H9 (cell line): Measurements from ENCODE around the gene RPS6KA1. TPM values are rescaled to one million over a fixed set of nuclear protein-coding genes. Genes with fewer than 3 reads are reported as not detected.
A peak's percentile ranks its signal among the peaks of the same experiment; 100 is the strongest.

Source experiments
- DNase-seq: peaks from one replicate; pipeline ENCODE4 v3.0.0-alpha.2; 2017
- H2AFZ ChIP-seq: one replicate; pipeline ENCODE4 v1.6.1; 2013; ENCODE audit warnings: mild to moderate bottlenecking, low read length, control low read depth, moderate library complexity
- H2AK5ac ChIP-seq: 2 replicates; pipeline ENCODE4 v1.6.1; 2013; ENCODE audit warnings: low read length, control low read depth, mixed read lengths; ENCODE audit not compliant: insufficient read length
- H2BK120ac ChIP-seq: one replicate; pipeline ENCODE4 v1.6.1; 2013; ENCODE audit warnings: low read depth, mild to moderate bottlenecking, low read length, control low read depth, inconsistent platforms; ENCODE audit not compliant: poor library complexity, severe bottlenecking
- H2BK12ac ChIP-seq: 2 replicates; pipeline ENCODE4 v1.6.1; 2013; ENCODE audit warnings: low read length, control low read depth, mixed read lengths, low read depth; ENCODE audit not compliant: insufficient read length
- H2BK15ac ChIP-seq: 2 replicates; pipeline ENCODE4 v1.6.1; 2013; ENCODE audit warnings: low read depth, low read length, control low read depth
- H2BK20ac ChIP-seq: one replicate; pipeline ENCODE4 v1.6.1; 2013; ENCODE audit warnings: low read depth, mild to moderate bottlenecking, low read length, control low read depth, inconsistent platforms; ENCODE audit not compliant: poor library complexity, severe bottlenecking
- H2BK5ac ChIP-seq: 2 replicates; pipeline ENCODE4 v1.6.1; 2013; ENCODE audit warnings: low read length, control low read depth, mixed read lengths; ENCODE audit not compliant: insufficient read length
- H3K14ac ChIP-seq: 2 replicates; pipeline ENCODE4 v1.6.1; 2013; ENCODE audit warnings: low read length, control low read depth; ENCODE audit not compliant: insufficient read depth
- H3K18ac ChIP-seq: 2 replicates; pipeline ENCODE4 v1.6.1; 2013; ENCODE audit warnings: low read depth, mild to moderate bottlenecking, mixed read lengths, low read length, control low read depth; ENCODE audit not compliant: insufficient read length
- H3K23ac ChIP-seq: 2 replicates; pipeline ENCODE4 v1.6.1; 2013; ENCODE audit warnings: low read length, control low read depth, mixed read lengths, low read depth; ENCODE audit not compliant: insufficient read length
- H3K23me2 ChIP-seq: 2 replicates; pipeline ENCODE4 v1.6.1; 2013; ENCODE audit warnings: low read depth, mild to moderate bottlenecking, mixed read lengths, low read length, control low read depth; ENCODE audit not compliant: insufficient read length, poor library complexity, severe bottlenecking
- H3K27ac ChIP-seq: 2 replicates; pipeline ENCODE4 v1.5.1; 2013; ENCODE audit warnings: low read length, control low read depth, mixed read lengths, low read depth; ENCODE audit not compliant: insufficient read length
- H3K27me3 ChIP-seq: 2 replicates; pipeline ENCODE4 v1.6.1; 2013; ENCODE audit warnings: low read length, control low read depth, inconsistent platforms; ENCODE audit not compliant: insufficient read depth
- H3K4ac ChIP-seq: 2 replicates; pipeline ENCODE4 v1.6.1; 2013; ENCODE audit warnings: low read depth, mild to moderate bottlenecking, control low read depth, inconsistent platforms, low read length, moderate library complexity
- H3K4me1 ChIP-seq: 2 replicates; pipeline ENCODE4 v1.6.1; 2013; ENCODE audit warnings: low read length, control low read depth, inconsistent platforms; ENCODE audit not compliant: insufficient read depth
- H3K4me2 ChIP-seq: 2 replicates; pipeline ENCODE4 v1.6.1; 2013; ENCODE audit warnings: low read length, control low read depth, mixed read lengths; ENCODE audit not compliant: insufficient read length, insufficient read depth
- H3K56ac ChIP-seq: 2 replicates; pipeline ENCODE4 v1.6.1; 2013; ENCODE audit warnings: low read depth, mild to moderate bottlenecking, mixed read lengths, low read length, control low read depth; ENCODE audit not compliant: insufficient read length
- H3K79me1 ChIP-seq: 2 replicates; pipeline ENCODE4 v1.6.1; 2013; ENCODE audit warnings: low read depth, mild to moderate bottlenecking, moderate library complexity, low read length, control low read depth, inconsistent platforms; ENCODE audit not compliant: insufficient read depth, poor library complexity, severe bottlenecking
- H3K79me2 ChIP-seq: 2 replicates; pipeline ENCODE4 v1.6.1; 2013; ENCODE audit warnings: low read length, control low read depth, inconsistent platforms; ENCODE audit not compliant: insufficient read depth
- H3K9ac ChIP-seq: 2 replicates; pipeline ENCODE4 v1.6.1; 2013; ENCODE audit warnings: low read length, control low read depth, mixed read lengths; ENCODE audit not compliant: insufficient read length; ENCODE audit errors: extremely low read depth
- H3K9me3 ChIP-seq: one replicate; pipeline ENCODE4 v1.6.1; 2013; ENCODE audit warnings: low read depth, low read length, inconsistent platforms; ENCODE audit not compliant: control insufficient read depth
- H3T11ph ChIP-seq: one replicate; pipeline ENCODE4 v1.6.1; 2013; ENCODE audit warnings: mild to moderate bottlenecking, low read length, control low read depth, inconsistent platforms
- H4K20me1 ChIP-seq: one replicate; pipeline ENCODE4 v1.6.1; 2013; ENCODE audit not compliant: control insufficient read depth, insufficient read length, insufficient read depth
- H4K5ac ChIP-seq: 2 replicates; pipeline ENCODE4 v1.6.1; 2013; ENCODE audit warnings: low read depth, mild to moderate bottlenecking, mixed read lengths, low read length, control low read depth; ENCODE audit not compliant: insufficient read length
- H4K8ac ChIP-seq: replicated peaks from 2 replicates; pipeline ENCODE4 v1.6.1; 2013; ENCODE audit warnings: low read length, control low read depth, mixed read lengths, low read depth; ENCODE audit not compliant: insufficient read length
- H4K91ac ChIP-seq: 2 replicates; pipeline ENCODE4 v1.6.1; 2013; ENCODE audit warnings: low read depth, mild to moderate bottlenecking, moderate library complexity, mixed read lengths, low read length, control low read depth; ENCODE audit not compliant: insufficient read length
- H3K27ac Mint-ChIP-seq, 3 experiments: 2 replicates in 2 of 3; 3 replicates in 1 of 3; pipeline ENCODE4 v1.8.0; 2020 to 2021; ENCODE audit warnings: mixed read lengths in 3 of 3, mild to moderate bottlenecking in 1 of 3, moderate library complexity in 1 of 3
- H3K27me3 Mint-ChIP-seq: 2 replicates; pipeline ENCODE4 v1.8.0; 2021; ENCODE audit warnings: low read depth, mild to moderate bottlenecking, moderate library complexity, mixed read lengths
- H3K36me3 Mint-ChIP-seq, 3 experiments: 2 replicates in 2 of 3; 3 replicates in 1 of 3; pipeline ENCODE4 v1.8.0; 2020 to 2021; ENCODE audit warnings: low read depth in 3 of 3, mixed read lengths in 3 of 3; ENCODE audit not compliant: insufficient read depth in 1 of 3
- H3K4me1 Mint-ChIP-seq, 2 experiments: 2 replicates each; pipeline ENCODE4 v1.8.0; 2020; ENCODE audit warnings: mixed read lengths in 2 of 2
- H3K4me3 Mint-ChIP-seq, 2 experiments: 2 replicates in 1 of 2; 3 replicates in 1 of 2; pipeline ENCODE4 v1.8.0; 2020 to 2021; ENCODE audit warnings: mild to moderate bottlenecking in 2 of 2, mixed read lengths in 2 of 2, moderate library complexity in 1 of 2
- H3K9me3 Mint-ChIP-seq, 2 experiments: 2 replicates in 1 of 2; 3 replicates in 1 of 2; pipeline ENCODE4 v1.8.0; 2020; ENCODE audit warnings: mild to moderate bottlenecking in 2 of 2, mixed read lengths in 2 of 2, moderate library complexity in 1 of 2
- WGBS: extraction: QIAGEN DNeasy Blood & Tissue Kit; methylation state at CpG from one replicate; pipeline ENCODE4 v1.1.7; 2013; ENCODE audit warnings: missing lambda C conversion rate, low lambda C conversion rate, mixed read lengths; ENCODE audit not compliant: insufficient read length; ENCODE audit errors: extremely low coverage; 5-methylcytosine and 5-hydroxymethylcytosine counted together
- total RNA-seq: library from RNA; stranded (reverse); gene quantifications from 2 replicates; pipeline ENCODE4 v1.2.1, GENCODE V29; 2021
- TF ChIP-seq, protein P1 (sequence below): fragments of 200-600 bp; sonication (generic); conservative IDR thresholded peaks from 3 replicates; pipeline ENCODE4 v1.8.0; 2021; ENCODE audit warnings: antibody characterized with exemption, mild to moderate bottlenecking

The RPS6KA1 gene
- total RNA-seq, 1 experiment from 2014 or later = 45.3 TPM

GRCh38 chr1:26493938-26494337 is 35.6 kb upstream of the RPS6KA1 start:
- no peak overlapping the region for H4K91ac ChIP-seq
- no peak overlapping the region for H2BK120ac ChIP-seq
- H3K79me1 ChIP-seq = no peaks in the 10 kb centered on the region
- H3T11ph ChIP-seq = no peak overlapping the region
- no peak overlapping the region for H2BK15ac ChIP-seq
- no peak overlapping the region for H4K8ac ChIP-seq
- no peak overlapping the region for H3K9ac ChIP-seq
- H2BK12ac ChIP-seq = no peak overlapping the region
- no peak overlapping the region for H3K4ac ChIP-seq
- no peaks in the 10 kb centered on the region for H3K4me1 ChIP-seq
- Mint-ChIP-seq H3K4me3 (no peak overlapping the region), H3K4me1 (peaks cover 5 to 11% of the 10 kb centered on the region in 2 experiments; a peak in 2 of 4 replicates), H3K27ac (peak overlapping the region in 1 of 3 experiments; percentile 8; a peak in 1 of 7 replicates), H3K36me3 (peaks cover 0 to 2% (median 0%) of the 10 kb centered on the region in 3 experiments; a peak in 1 of 7 replicates), H3K27me3 (no peaks in the 10 kb centered on the region; the same call in none of the 2 replicates), H3K9me3 (no peaks in the 10 kb centered on the region)
- no CpG with 5 or more reads among the region's 3 CpGs for WGBS
- no peak overlapping the region for H2BK20ac ChIP-seq
- H3K79me2 ChIP-seq = no peaks in the 10 kb centered on the region
- H3K18ac ChIP-seq = no peak overlapping the region
- H2BK5ac ChIP-seq = no peak overlapping the region
- no peak overlapping the region for H3K23ac ChIP-seq
- no peak overlapping the region for H3K4me2 ChIP-seq
- H3K27me3 ChIP-seq = no peaks in the 10 kb centered on the region
- TF ChIP-seq, protein P1, sequence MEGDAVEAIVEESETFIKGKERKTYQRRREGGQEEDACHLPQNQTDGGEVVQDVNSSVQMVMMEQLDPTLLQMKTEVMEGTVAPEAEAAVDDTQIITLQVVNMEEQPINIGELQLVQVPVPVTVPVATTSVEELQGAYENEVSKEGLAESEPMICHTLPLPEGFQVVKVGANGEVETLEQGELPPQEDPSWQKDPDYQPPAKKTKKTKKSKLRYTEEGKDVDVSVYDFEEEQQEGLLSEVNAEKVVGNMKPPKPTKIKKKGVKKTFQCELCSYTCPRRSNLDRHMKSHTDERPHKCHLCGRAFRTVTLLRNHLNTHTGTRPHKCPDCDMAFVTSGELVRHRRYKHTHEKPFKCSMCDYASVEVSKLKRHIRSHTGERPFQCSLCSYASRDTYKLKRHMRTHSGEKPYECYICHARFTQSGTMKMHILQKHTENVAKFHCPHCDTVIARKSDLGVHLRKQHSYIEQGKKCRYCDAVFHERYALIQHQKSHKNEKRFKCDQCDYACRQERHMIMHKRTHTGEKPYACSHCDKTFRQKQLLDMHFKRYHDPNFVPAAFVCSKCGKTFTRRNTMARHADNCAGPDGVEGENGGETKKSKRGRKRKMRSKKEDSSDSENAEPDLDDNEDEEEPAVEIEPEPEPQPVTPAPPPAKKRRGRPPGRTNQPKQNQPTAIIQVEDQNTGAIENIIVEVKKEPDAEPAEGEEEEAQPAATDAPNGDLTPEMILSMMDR = no peak
- H4K20me1 ChIP-seq = no peaks in the 10 kb centered on the region
- H4K5ac ChIP-seq = no peak overlapping the region
- no peaks in the 10 kb centered on the region for H3K23me2 ChIP-seq
- no peak overlapping the region for H3K14ac ChIP-seq
- H2AFZ ChIP-seq = no peak overlapping the region
- H3K9me3 ChIP-seq = no peaks in the 10 kb centered on the region
- H3K27ac ChIP-seq = no peak overlapping the region
- no peak overlapping the region for H2AK5ac ChIP-seq
- DNase-seq = no peak
- no peak overlapping the region for H3K56ac ChIP-seq
